T-helper 2 cell treated with Interferon-gamma antibody and Interleukin-4, amounts not matched to agents 5 μg/mL and 100 μg/mL, for 36 hours (primary cell): ENCODE results near the gene CALD1.
A peak's percentile ranks its signal among the peaks of the same experiment; 100 is the strongest.

ENCODE experiments used
- DNase-seq: peaks from one replicate; pipeline ENCODE4 v3.0.0; 2021; ENCODE audit warnings: low spot score
- H3K27ac Mint-ChIP-seq: one replicate; pipeline ENCODE4 v1.8.0; 2021; ENCODE audit warnings: mild to moderate bottlenecking, mixed read lengths
- H3K27me3 Mint-ChIP-seq: one replicate; pipeline ENCODE4 v1.8.0; 2021; ENCODE audit warnings: low read depth, mixed read lengths
- H3K36me3 Mint-ChIP-seq: one replicate; pipeline ENCODE4 v1.8.0; 2021; ENCODE audit warnings: low read depth, mixed read lengths
- H3K4me1 Mint-ChIP-seq: one replicate; pipeline ENCODE4 v1.8.0; 2021; ENCODE audit warnings: low read depth, mixed read lengths
- H3K4me3 Mint-ChIP-seq: one replicate; pipeline ENCODE4 v1.8.0; 2022; ENCODE audit warnings: mild to moderate bottlenecking, moderate library complexity, mixed read lengths
- H3K9me3 Mint-ChIP-seq: one replicate; pipeline ENCODE4 v1.8.0; 2021; ENCODE audit warnings: mixed read lengths

The CALD1 gene

DNA sequence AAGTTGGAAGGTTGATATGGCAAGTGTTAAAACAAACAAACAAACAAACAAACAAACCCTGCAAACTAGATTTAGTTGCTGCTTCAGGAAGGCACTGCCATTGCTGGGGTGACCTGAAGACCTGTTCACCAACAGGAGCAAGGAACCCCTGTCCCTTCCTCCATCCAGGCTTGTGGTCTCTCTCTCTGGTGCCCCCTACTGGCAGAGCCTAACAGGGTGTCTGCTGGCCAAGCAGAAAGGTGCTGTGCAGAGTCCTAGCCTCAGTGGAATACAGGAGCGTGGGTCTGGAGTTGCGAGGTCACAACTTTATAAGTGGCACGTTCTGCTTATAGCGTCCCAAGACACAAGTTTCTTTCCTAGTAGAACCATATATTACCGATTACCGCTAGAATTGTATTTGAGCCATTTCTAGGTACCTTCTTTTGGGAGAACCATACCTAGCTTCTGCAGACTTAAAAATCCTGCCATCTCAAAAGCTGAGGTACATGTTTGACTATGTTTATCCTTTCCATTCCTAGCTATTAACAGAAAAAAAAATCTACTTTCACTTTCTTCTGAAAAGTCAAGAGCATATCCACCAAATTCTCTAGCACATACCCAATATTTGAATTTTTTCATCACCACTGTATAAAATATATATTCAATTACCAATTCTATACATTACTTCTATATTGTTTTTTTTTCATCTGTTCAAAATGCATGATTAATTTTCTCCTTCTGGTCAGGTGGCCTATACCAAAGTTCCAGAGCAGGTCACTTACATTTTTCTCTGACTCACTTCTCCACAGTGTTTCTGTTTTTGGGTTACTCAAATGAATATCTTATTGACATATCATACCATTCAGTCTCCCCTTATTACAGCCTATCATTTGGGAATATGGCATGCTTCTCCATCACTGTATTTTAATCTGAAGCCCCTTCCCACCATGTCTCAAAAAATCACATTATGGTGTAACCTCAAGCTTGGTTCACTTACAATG lies 29.1 kb upstream of the CALD1 start:
- Mint-ChIP-seq H3K4me3 (no peak overlapping the region), H3K4me1 (peaks cover 27% of the 10 kb centered on the region), H3K27ac (no peak overlapping the region), H3K27me3 (no peaks in the 10 kb centered on the region), H3K36me3 (no peaks in the 10 kb centered on the region), H3K9me3 (no peaks in the 10 kb centered on the region)
- DNase-seq = peak; percentile 21

DNA sequence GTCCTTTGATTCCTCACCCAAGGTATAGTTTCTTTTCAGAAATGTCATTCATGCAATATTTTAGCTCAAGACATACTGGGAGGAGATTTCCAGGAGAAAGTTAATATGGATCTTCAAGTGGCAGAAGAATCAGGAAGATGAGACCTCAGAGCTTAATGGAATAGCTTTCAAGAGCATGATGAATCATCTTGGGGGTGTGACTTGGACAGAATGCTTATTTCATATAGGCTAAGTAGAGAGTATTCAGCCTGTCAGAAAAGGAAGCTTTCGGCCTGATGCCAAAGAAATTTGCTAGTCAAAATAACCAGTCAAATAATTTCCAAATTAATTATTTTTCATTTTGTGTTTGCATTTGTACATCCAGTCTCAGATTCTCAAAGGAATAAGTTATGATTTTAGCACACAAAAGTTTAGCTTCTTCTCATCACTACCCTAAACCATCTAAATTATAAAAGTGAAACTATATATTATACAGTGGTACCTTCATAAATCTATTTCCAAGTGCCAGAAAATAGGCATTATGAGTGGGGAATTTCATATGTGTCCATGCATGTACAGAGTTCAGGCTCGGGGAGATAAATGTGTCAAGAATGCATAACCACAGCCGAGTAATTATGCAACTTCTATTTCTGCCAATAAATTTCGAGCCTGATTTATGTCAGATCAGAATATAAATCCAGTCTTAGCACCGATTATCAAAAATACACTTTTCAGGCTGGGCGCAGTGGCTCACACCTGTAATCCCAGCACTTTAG lies 27.3 kb upstream of the CALD1 start:
- Mint-ChIP-seq H3K36me3 (no peaks in the 10 kb centered on the region), H3K4me1 (peaks cover 22% of the 10 kb centered on the region), H3K27me3 (no peaks in the 10 kb centered on the region), H3K4me3 (no peak overlapping the region), H3K27ac (no peak overlapping the region), H3K9me3 (no peaks in the 10 kb centered on the region)
- DNase-seq = no peak

DNA sequence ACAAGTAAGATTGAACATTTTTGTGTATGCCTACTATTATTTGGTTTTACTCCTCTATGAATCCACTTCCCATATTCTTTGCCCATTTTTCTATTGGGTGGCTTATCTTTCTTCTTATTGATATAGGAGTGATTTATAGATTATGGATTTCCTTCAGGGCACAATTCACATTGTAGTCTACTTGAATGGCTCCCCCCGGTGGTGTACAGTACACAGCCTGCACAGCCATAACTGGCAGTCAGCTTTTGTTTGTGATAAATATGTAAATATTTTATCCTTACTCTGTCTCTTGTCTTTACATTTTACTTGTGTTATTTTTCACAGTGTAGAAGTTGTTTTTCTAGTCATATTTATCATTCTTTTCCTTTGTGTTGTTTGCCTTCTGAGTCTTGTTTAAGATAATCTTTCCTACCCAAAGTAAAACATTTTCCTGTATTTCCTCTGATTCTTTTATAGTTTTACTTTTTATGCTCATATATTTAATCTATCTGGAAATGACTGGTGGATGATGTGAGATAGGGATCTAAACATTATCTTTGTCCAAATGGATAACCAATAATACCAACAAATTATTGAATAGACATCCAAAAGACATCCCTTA lies 23.9 kb upstream of the CALD1 start:
- H3K4me1 Mint-ChIP-seq = peaks cover 19% of the 10 kb centered on the region
- no peaks in the 10 kb centered on the region for H3K27me3 Mint-ChIP-seq
- no peaks in the 10 kb centered on the region for H3K36me3 Mint-ChIP-seq
- no peak overlapping the region for H3K27ac Mint-ChIP-seq
- DNase-seq = no peak
- no peaks in the 10 kb centered on the region for H3K9me3 Mint-ChIP-seq
- no peak overlapping the region for H3K4me3 Mint-ChIP-seq

DNA sequence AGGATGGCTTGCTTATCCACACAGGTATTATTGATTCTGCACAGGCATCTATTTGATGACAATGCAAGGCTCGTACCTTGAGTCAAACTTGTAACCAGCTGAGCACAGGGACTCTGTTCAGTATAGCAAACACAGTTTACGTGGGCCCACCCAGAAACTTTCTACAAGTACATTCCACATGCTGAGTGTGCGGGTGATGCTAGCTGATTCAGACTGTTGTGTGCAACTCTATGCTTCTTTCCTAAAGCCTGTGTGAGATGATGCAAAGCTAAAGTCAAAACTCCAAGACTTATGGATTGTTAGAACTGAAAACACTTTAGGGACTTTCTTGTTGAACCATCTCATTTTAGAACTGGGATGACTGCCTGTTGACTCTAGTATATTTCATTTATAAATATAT lies 21.5 kb upstream of the CALD1 start:
- Mint-ChIP-seq H3K27me3 (no peaks in the 10 kb centered on the region), H3K27ac (no peak overlapping the region), H3K36me3 (no peaks in the 10 kb centered on the region)

DNA sequence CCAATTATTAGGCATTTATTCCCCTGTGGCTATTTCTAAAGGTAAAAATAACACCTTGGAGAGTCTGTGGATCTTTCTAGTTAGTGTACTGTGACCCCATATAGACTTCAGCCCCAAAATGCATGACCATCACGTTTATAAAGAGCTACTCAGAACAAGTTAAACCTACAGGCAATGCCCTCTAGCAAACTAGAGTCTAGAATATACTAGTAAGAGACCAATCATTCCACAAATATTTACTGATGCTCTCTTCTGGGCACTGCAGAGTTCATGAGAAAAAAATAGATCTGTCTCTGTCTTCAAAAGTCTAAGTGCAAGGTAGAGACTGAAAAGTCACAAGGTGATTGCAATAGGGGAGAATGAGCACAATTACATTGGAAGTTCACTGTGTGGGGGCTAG lies 20.5 kb upstream of the CALD1 start:
- DNase-seq = no peak
- Mint-ChIP-seq H3K9me3 (no peaks in the 10 kb centered on the region), H3K27me3 (no peaks in the 10 kb centered on the region), H3K27ac (no peak overlapping the region), H3K4me3 (no peak overlapping the region), H3K36me3 (no peaks in the 10 kb centered on the region), H3K4me1 (peaks cover 9% of the 10 kb centered on the region)

More for the DNA sequence above, 21.5 kb upstream of the CALD1 start:
- H3K9me3 Mint-ChIP-seq = no peaks in the 10 kb centered on the region
- no peak for DNase-seq
- H3K4me3 Mint-ChIP-seq = no peak overlapping the region
- peaks cover 13% of the 10 kb centered on the region for H3K4me1 Mint-ChIP-seq

DNA sequence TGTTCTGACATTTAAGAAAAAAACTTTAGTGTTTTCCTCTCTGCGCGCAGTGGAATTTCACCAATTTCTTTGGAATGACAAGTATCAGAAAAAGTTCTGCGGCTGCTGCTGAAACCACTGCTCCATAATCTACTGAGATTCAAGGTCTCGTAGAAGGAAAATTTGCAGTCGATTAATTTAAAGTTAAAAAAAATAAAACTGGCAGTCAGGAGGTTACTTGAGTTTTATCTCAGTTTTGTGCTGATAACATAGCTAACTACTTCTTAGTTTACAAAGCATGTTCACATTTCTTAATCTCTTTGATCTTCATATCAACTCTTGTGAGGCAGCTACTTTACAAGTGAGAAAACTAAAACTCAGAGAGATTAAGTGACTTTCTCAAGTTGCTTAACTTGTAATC lies 18.2 kb upstream of the CALD1 start:
- Mint-ChIP-seq H3K27ac (no peak overlapping the region), H3K4me3 (no peak overlapping the region), H3K36me3 (no peaks in the 10 kb centered on the region), H3K27me3 (no peaks in the 10 kb centered on the region), H3K4me1 (peaks cover 7% of the 10 kb centered on the region), H3K9me3 (no peaks in the 10 kb centered on the region)
- no peak for DNase-seq

DNA sequence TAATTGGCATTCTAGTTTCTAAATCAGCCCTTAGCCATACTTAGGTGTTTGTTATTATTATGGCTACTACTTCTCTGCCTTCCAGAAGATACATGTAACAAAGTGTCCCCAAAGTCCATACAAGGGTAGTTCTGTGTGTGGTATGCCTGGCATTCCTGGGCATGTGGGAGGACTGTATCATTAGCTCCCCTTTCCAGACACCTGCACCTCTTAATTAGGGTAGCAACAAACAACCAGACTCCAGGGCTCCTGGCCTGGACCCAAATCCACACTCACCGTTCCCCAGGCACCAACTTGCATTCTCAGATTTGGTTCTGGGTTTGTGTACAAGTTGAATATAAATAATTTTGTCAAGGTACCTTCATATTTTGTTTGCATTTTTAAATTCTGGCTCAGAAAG lies 15.5 kb upstream of the CALD1 start:
- Mint-ChIP-seq H3K27me3 (no peaks in the 10 kb centered on the region), H3K27ac (no peak overlapping the region), H3K36me3 (no peaks in the 10 kb centered on the region), H3K9me3 (no peaks in the 10 kb centered on the region), H3K4me3 (no peak overlapping the region), H3K4me1 (peaks cover 7% of the 10 kb centered on the region)
- no peak for DNase-seq

DNA sequence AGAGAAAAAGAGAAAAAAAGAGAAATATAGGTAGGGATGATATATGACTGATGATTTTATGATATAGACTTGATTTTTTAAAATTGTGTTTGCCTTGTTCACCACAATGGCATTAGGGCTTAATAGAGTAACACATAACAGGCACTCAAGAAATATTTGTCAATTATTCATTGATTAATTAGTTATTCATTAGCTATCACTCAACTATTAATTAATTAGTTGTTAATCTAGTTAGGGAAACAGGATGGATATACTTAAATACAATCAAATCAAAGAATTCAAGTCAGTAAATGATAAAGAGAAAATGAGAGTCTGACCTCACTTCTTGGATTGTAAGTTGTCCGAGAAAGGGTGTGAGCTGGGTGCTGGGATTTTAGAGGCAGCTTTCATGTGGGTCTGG lies 15.1 kb upstream of the CALD1 start:
- Mint-ChIP-seq H3K4me1 (peaks cover 6% of the 10 kb centered on the region), H3K27ac (no peak overlapping the region), H3K27me3 (no peaks in the 10 kb centered on the region), H3K4me3 (no peak overlapping the region), H3K9me3 (no peaks in the 10 kb centered on the region), H3K36me3 (no peaks in the 10 kb centered on the region)
- no peak for DNase-seq

DNA sequence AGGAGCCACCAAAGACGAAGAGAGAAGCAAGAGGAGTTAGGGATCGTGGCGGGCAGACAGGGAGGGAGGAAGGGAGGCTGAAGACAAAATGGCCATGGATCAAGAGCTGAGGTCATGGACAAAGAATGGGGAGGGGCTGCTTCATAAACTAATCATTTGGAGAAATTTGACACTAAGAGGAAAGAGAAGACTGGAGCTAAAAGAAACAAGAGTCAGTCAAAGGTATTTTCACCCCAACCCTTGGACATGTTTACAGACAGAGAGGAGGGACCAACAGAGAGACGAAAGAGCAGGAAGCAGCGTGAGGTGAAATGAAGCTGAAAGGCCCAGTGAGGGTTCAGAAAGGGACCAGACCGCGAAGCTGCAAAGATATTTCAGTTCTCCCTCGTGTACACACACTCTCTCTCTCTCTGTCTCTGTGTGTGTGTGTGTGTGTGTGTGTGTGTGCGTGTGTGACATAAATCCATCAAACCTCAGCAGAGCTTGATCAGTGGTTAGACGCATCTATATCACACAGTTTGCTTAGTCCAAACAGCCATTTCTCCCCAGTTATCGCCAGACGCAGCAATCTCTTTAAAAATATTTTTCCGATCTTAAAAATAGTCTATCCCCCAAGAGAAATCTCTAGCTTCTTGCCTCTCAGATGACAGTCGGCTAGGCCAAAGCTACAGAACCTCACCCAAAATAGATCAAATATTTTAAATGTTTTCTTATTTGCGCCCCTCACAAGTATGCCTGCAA lies 12.5 kb upstream of the CALD1 start:
- H3K9me3 Mint-ChIP-seq = no peaks in the 10 kb centered on the region
- H3K36me3 Mint-ChIP-seq = no peaks in the 10 kb centered on the region
- no peaks in the 10 kb centered on the region for H3K4me1 Mint-ChIP-seq
- no peaks in the 10 kb centered on the region for H3K27me3 Mint-ChIP-seq
- no peak for DNase-seq
- H3K27ac Mint-ChIP-seq = no peak overlapping the region
- no peak overlapping the region for H3K4me3 Mint-ChIP-seq

DNA sequence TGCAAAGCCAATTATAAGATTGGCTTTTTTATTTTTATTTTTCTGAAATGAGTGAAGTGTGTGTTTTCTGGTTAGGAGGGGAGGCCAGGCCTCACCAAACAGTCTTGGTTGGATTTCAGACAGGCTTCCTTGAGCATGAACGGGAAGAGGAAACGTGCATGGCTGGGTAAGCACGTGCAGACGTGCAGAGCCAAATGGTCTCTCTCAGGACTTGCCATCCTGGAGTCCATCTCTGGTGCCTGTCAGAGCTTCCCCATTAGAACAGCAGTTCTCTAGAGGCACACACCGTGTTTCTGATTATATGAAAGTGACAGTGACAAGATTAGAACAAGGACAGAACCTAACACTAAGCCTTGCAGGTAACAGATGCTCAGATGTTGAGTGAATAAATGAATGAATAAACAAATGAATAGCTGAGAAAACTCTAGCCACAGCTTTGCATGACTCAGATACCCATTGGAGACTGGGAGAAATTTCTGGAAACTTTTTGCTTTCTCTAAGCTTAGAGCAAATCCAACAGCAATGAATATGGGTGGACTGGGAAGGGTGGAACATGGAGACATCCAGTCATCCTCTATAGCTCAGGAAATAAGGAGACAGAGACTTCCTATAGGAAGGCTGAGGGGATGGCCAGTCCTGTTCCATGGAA lies 11.8 kb upstream of the CALD1 start:
- Mint-ChIP-seq H3K27ac (no peak overlapping the region), H3K27me3 (no peaks in the 10 kb centered on the region), H3K9me3 (no peaks in the 10 kb centered on the region), H3K4me3 (no peak overlapping the region), H3K4me1 (no peaks in the 10 kb centered on the region), H3K36me3 (no peaks in the 10 kb centered on the region)
- DNase-seq = no peak

DNA sequence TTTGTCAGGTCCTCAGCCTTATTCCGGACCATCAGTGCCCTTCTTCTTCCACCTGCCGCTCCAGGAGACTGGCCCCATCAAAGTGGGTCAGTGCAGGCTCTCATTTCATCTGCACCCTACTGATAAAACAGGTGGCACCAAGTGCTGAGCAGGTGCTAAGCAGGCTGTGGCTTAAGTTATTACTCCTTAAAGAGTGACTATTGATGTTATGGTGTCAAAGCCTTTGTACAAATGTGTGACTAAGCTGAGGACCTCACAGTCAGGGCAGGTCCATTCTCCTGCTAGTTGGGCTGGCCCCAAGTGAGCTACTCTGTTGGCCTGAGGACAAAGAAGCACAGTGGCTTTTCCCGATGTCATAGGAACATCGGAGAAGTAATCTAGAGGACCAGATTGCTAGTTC lies 11.2 kb upstream of the CALD1 start:
- Mint-ChIP-seq H3K36me3 (no peaks in the 10 kb centered on the region), H3K9me3 (no peaks in the 10 kb centered on the region), H3K4me1 (no peaks in the 10 kb centered on the region), H3K27ac (no peak overlapping the region), H3K27me3 (no peaks in the 10 kb centered on the region), H3K4me3 (no peak overlapping the region)
- no peak for DNase-seq

DNA sequence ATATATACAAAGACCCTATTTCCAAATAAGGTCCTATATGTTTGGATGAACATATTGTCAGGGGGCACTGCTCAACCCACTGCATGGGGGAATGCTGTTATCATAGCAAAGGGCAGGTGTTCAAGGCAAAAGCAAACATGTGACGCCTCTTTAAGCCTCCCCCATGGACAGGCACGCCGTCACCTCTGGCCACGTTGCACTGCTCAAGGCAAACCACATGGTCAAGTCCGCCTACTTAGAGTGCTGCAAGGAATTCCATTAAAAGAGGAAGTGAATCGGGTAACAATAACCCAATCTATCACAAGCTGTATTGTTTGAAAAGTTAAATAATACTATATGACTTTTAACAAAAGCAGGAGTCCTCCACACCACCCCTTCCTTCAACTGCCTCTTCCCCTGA lies 8.8 kb upstream of the CALD1 start:
- no peaks in the 10 kb centered on the region for H3K36me3 Mint-ChIP-seq
- H3K4me3 Mint-ChIP-seq = no peak overlapping the region
- no peaks in the 10 kb centered on the region for H3K4me1 Mint-ChIP-seq
- no peak overlapping the region for H3K27ac Mint-ChIP-seq
- no peak for DNase-seq
- H3K27me3 Mint-ChIP-seq = no peaks in the 10 kb centered on the region
- no peaks in the 10 kb centered on the region for H3K9me3 Mint-ChIP-seq

DNA sequence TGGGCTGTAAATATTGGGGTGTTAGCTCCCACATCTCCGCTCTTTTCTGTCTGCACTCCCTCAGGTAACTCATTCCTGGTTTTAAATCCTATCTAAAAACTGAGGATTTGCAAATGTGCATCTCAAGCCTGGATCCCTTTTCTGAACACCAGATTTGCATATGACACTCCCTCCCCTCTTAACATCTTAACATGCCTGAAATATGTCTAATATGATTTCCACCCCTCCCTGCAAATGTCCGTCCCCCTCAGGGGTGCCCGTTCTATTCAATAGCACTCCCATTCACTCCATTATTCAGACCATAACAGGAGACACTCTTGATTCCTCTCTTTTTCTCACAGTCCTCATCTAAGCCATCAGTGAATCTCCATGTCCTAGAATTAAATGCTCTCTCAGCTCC lies 8.3 kb upstream of the CALD1 start:
- H3K27ac Mint-ChIP-seq = no peak overlapping the region
- no peak for DNase-seq
- no peaks in the 10 kb centered on the region for H3K27me3 Mint-ChIP-seq
- H3K4me3 Mint-ChIP-seq = no peak overlapping the region
- H3K36me3 Mint-ChIP-seq = no peaks in the 10 kb centered on the region
- no peaks in the 10 kb centered on the region for H3K9me3 Mint-ChIP-seq
- no peaks in the 10 kb centered on the region for H3K4me1 Mint-ChIP-seq
